ENCODE measurements around the gene LCN6.

DNA sequence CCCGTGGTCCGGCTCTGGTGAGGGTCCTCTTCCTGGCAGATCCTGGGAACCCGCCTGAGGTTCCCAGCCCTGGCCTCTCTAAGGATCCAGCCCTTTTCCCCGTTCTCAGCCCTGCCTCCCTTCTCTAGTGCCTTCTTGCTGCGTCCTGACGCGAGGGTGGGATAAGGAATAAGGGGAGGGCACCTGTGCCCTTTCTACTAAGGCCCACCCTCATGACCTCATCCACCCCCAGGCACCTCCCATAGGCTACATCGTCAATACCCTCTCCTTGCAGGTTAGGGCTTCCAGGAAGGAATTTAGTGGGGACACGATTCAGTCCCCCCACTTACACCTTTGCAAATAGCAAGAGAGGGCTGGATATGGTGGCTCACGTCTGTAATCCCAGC, 46.7 kb downstream of the LCN6 start:
- TF ChIP-seq, protein P1, sequence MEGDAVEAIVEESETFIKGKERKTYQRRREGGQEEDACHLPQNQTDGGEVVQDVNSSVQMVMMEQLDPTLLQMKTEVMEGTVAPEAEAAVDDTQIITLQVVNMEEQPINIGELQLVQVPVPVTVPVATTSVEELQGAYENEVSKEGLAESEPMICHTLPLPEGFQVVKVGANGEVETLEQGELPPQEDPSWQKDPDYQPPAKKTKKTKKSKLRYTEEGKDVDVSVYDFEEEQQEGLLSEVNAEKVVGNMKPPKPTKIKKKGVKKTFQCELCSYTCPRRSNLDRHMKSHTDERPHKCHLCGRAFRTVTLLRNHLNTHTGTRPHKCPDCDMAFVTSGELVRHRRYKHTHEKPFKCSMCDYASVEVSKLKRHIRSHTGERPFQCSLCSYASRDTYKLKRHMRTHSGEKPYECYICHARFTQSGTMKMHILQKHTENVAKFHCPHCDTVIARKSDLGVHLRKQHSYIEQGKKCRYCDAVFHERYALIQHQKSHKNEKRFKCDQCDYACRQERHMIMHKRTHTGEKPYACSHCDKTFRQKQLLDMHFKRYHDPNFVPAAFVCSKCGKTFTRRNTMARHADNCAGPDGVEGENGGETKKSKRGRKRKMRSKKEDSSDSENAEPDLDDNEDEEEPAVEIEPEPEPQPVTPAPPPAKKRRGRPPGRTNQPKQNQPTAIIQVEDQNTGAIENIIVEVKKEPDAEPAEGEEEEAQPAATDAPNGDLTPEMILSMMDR (IDR thresholded peaks at IDR 0.05; ENCODE audit: poor library complexity): no peak
- no peak for TF ChIP-seq EZH2 (IDR thresholded peaks at IDR 0.05; ENCODE audit: borderline replicate concordance)
- TF ChIP-seq EZH2phosphoT487 (IDR thresholded peaks at IDR 0.05; ENCODE audit: low read depth, severe bottlenecking, unreplicated experiment): no peak

Measured in hepatocyte (in vitro differentiated cells).